ENCODE measurements around the gene NDUFA5.

DNA sequence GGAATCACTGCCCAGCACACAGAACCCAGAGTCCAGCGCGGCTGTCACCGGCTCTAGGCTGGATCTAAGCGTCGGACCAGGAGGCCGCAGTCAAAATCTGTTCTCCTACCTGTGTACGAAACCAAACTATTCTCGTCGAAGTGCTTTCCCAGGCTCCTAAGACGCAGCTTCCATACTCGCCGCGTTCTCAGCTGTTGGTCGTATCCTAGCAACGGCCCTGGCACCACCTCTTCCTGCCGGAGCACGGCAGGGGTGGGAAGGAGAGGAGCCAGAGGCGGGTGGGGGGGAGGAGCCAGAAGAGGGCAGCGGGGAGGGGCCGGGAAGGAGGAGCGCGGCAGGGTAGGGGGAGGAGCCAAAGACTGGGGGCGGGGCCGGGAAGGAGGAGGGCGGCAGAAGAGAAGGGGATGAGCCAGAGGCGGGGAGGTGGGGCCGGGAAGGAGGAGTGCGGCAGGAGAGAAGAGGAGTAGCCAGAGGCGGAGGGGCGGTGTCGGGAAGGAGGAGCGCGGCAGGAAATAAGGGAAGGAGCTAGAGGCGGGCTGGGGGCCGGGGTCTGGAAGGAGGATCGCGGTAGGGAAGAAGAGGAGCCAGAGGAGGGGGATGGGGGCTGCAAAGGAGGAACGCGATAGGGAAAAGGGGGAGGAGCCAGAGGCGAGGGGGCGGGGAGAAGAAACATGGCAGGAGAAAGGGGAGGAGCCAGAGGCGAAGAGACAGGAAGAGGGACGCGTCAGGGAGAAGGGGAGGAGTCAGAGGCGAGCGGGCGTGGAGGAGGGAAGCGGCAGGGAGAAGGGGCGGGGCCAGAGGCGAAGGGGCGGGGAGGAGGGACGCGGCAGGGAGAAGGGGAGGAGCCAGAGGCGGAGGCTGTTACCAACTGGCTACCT is 23.0 kb downstream of the NDUFA5 start, which contains the start of gene IQUB:
- TF ChIP-seq CTCF (conservative IDR thresholded peaks at IDR 0.05) (no peak), ZFX (IDR thresholded peaks at IDR 0.05) (no peak)
